ENCODE measurements around the gene PDS5B.

Gene PDS5B

DNA sequence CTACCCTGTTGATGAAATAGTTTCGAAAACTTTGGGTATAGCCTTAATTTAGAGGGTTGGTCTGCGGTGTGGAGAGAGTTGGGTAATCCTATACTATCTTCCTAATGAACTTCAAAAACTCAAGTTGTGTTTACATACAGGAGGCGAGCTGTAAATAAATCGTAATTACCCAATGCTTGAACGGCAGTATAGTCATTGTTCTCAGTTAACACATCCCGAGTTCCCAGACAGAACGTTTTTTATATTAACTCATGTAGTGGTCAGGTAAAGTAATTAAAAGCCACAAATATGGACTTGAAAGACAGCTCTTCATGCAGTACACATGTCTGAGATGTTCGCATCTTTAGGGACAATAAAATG, 1.5 kb downstream of the PDS5B start:
- DNase-seq (ENCODE audit: low read depth, low spot score), result peak; percentile 45

- peak; percentile 26 for DNase-seq (ENCODE audit: low read depth, low spot score)
Observed at GRCh38 chr13:32588736-32589135, 2.5 kb downstream of the PDS5B start.

DNA sequence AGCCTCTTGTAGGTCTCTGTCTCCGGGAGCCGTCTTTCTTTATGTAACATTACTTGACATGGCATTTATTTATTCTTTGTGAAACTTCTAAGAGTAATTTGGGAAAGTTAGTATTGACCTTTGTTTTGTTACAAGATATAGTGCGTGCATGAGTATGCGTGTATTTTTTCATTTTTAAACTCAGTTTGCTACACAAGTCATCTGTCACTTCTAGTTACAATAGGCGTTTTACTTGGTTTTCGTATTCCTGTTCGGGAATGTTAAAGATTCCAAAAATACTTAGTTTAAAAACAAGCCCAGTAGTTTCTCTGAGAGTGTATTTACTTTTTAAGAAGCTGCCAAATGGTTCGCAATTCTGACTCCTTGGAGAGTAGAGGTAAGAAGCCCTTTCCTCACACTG, 3.2 kb downstream of the PDS5B start:
- peak; percentile 12 for DNase-seq (ENCODE audit: low read depth, low spot score)

GRCh38 chr13:32590266-32590665, 4.0 kb downstream of the PDS5B start:
- DNase-seq (ENCODE audit: low read depth, low spot score), result peak; percentile 14

DNA sequence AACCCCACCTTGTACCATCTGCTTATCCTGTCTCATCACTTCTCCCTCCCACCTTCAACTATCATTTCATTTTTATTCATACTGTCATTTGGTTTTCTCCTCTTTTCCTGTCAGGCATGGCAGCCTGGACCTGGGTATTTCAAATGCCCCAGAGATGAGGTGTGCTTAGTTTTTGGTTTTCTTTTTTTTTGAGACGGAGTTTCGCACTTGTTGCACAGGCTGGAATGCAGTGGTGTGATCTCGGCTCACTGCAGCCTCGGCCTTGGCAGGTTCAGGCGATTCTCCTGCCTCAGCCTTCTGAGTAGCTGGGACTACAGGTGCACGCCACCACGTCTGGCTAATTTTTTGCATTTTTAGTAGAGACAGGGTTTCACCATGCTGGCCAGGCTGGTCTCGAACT, 5.8 kb downstream of the PDS5B start:
- DNase-seq (ENCODE audit: low read depth, low spot score), result no peak

DNA sequence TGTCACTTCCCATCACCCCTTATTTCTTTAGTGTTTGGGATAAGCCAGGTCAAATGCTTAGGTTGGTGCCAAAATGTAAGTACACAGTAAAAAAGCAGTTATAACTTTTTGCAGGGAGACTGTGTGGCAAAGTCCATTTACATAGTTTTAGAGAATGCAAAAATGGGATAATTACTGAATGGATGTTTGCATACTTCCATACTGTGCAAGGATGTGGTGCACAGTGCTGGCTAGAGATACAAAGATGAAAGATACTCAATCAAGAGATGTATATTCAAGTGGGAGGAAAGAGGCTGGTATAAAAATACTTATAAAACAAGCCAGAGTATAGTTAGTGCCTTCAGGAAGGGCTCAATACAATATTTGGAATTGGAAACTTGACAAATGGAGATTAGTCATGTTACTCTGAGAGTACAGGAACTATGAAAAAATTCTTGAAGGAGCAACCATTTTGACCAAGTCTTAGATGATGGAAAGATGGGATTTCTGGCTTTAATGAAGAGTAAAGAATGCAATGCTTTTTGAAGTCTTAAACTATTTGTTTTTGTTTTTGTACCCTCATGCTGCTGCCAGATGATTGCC, 8.0 kb downstream of the PDS5B start:
- peak; percentile 12 for DNase-seq (ENCODE audit: low read depth, low spot score)

DNA sequence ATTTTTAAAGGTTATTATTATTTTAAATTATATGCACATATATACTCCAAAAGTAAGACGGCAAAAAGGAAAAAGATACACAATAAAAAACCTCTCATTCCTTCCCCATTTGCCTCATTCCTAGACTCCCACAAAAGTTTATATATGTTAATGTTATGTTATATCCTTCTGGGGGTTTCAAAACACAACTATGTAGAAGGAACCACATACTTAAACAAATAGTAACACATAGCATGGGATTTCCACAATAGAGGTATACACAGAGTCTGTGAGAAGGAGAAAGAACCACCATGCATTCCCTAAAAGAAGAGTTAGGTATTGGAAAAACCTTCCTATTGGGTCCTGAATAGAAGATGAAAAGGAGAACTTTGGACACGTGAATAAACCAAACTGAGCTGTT, 9.1 kb downstream of the PDS5B start:
- DNase-seq (ENCODE audit: low read depth, low spot score), result no peak

GRCh38 chr13:32600890-32601289, 14.6 kb downstream of the PDS5B start:
- DNase-seq (ENCODE audit: low read depth, low spot score), result no peak

DNA sequence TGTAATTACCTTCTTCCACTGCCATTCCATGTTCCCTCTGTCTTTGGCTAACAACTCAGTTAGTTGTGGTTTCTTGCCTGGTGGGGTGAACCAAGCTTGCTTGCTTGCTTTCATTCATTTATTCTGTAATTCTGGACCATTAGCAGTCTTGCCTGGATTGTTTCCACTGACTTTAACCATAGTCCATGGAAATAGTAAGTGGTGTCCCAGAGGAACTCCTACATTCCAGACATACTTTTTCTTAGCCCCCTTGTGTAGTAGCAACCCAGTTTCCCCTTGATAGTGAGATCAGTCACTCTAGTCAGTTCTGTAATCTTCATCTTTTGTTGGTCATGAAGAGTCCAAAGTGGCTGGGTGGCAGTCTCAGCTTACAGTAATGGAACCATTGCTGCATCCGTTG, 23.2 kb downstream of the PDS5B start:
- peak; percentile 71 for DNase-seq (ENCODE audit: low read depth, low spot score)

DNA sequence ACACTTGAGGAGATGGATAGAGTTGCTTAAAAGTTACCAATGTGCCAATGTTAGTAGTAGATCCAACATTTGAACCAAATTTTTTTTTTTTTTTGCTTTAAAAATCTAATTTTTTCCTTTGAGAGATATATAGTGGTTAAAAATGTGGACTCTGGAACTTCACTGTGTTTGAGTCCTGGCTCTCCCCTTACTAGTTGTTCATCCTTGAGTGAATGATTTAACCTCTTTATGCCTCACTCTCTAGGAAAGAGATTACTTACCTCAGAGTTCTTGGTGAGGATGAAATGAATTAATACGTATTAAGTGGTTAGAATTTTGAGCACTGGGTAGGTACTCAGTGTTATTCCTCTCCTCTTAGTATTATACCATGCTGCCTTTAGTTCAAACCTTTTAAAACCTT, 24.3 kb downstream of the PDS5B start:
- DNase-seq (ENCODE audit: low read depth, low spot score), result no peak

GRCh38 chr13:32610977-32611376, 24.7 kb downstream of the PDS5B start:
- no peak for DNase-seq (ENCODE audit: low read depth, low spot score)

DNA sequence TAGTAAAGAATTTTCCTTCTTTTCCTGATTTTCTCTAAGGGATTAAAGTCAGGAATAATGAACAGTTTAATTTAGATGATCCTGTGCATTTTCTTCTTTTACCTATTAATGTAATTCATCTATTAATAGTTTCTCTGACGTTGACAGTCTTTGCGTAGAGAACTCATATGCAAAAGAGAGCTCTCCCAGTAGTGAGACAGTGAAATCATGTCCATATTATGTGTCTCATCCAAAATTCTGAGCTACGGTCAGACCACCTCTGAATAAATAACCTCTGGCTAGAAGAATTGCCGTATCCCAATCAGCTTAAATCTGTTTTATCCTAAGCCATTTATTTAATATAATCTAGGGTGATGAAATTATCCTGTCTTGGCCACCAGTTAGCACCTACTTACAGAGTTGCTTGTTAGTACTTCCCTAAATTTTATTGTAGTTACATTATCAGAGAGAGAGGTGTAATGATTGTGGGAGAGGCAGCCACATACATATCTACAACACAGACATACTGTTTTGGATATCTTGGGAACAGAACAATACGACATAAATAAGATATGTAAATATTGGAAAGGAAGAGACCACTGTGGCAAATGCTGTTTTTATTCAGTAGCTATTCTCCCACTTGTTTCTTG, 30.7 kb downstream of the PDS5B start:
- DNase-seq (ENCODE audit: low read depth, low spot score), result no peak

- DNase-seq (ENCODE audit: low read depth, low spot score), result no peak
Observed at GRCh38 chr13:32622827-32623226, 36.6 kb downstream of the PDS5B start.

- peak; percentile 44 for DNase-seq (ENCODE audit: low read depth, low spot score)
Observed at GRCh38 chr13:32624441-32624840, 38.2 kb downstream of the PDS5B start.

DNA sequence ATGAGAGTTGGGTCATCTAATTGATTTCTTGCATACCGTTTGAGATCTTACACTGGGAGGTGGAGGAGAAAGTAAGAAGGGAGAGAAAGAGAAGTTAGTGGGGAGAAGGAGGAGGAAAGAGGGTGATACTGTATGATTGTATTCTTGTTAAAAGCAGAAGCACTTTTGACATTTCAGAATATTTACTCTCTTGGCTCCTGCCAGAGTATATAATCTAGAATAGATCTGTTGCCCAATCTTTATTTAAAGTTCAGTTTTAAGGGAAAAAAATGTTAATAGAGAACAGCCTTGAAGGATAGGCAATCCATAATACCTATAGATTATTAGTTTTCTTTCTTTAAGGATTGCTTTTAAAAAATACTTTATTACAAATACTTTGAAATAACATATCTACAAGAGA, 41.5 kb downstream of the PDS5B start:
- no peak for DNase-seq (ENCODE audit: low read depth, low spot score)

GRCh38 chr13:32629313-32629712, 43.1 kb downstream of the PDS5B start:
- DNase-seq (ENCODE audit: low read depth, low spot score), result peak; percentile 14

DNA sequence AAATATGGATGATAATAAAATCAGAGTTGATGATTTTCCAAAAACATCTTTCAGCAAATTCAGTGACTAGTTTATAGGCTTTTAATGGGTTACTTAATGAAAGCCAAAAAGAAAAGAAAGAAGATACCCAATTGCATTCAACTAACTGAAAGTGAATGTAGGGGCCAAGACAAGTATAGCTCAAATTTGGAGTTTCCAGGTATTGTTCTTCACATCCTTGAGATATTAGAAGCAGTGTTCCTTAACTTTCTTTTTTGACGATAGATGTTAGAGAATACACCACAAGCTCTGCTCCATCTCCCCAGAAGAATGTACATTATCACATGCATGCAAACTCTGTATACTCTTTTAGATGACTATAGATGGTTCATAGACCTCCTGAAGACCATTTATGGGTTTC, 43.6 kb downstream of the PDS5B start:
- DNase-seq (ENCODE audit: low read depth, low spot score), result no peak

- no peak for DNase-seq (ENCODE audit: low read depth, low spot score)
Observed at GRCh38 chr13:32632343-32632909, 46.2 kb downstream of the PDS5B start.

- DNase-seq (ENCODE audit: low read depth, low spot score), result no peak
Observed at GRCh38 chr13:32636711-32637110, 50.5 kb downstream of the PDS5B start.

- no peak for DNase-seq (ENCODE audit: low read depth, low spot score)
Observed at GRCh38 chr13:32638739-32639138, 52.5 kb downstream of the PDS5B start.

- peak; percentile 77 for DNase-seq (ENCODE audit: low read depth, low spot score)
Observed at GRCh38 chr13:32639502-32640105, 53.4 kb downstream of the PDS5B start.

- DNase-seq (ENCODE audit: low read depth, low spot score), result no peak
Observed at GRCh38 chr13:32642316-32642715, 56.1 kb downstream of the PDS5B start.

DNA sequence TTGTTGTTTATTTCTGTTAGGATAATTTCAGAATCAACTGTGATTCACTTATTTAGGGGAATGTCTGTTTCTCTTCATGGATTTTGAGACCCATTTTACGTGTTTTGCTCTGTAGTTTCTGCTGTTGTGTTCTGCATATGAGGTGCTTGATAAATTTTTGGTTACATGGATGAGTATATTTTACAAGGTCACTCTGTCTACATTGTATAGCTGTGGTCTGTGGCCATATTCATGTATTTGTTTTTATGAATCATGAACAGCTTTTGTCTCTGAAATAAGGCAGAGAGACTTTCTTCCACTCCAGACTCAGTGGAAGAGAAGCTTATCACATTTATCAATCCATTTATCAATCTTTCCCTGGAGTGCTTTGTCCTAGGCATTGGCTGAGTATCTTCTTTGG, 56.6 kb downstream of the PDS5B start:
- DNase-seq (ENCODE audit: low read depth, low spot score), result no peak
